Measurements from ENCODE around the gene CCDC175. TPM values are rescaled to one million over a fixed set of nuclear protein-coding genes. Genes with fewer than 3 reads are reported as not detected.

CCDC175 gene
- total RNA-seq, 1 donor from 2014 or later = not detected

- Mint-ChIP-seq H3K4me1 (no peaks in the 10 kb centered on the region), H3K36me3 (ENCODE audit: low read depth) (no peaks in the 10 kb centered on the region), H3K27ac (no peak overlapping the region), H3K9me3 (peaks cover 2% of the 10 kb centered on the region), H3K27me3 (peaks cover 14% of the 10 kb centered on the region), H3K4me3 (no peak overlapping the region)
- ChIA-PET POLR2A (no interaction called here), CTCF (no interaction called here)
- TF ChIP-seq CTCF (IDR thresholded peaks at IDR 0.05) = no peak
- no peak for DNase-seq
- intact Hi-C loops (cut with micrococcal nuclease) = no loop called here
- ATAC-seq (ENCODE audit: low read depth) = no peak
Measured at GRCh38 chr14:59595071-59595470, 18.5 kb upstream of the CCDC175 start.

- Mint-ChIP-seq H3K4me1 (no peaks in the 10 kb centered on the region), H3K27me3 (peaks cover 4% of the 10 kb centered on the region), H3K36me3 (ENCODE audit: low read depth) (no peaks in the 10 kb centered on the region), H3K27ac (no peak overlapping the region), H3K4me3 (no peak overlapping the region), H3K9me3 (peaks cover 2% of the 10 kb centered on the region)
- ChIA-PET CTCF (interaction anchor here (1.5 kb wide), 1 partner anchor 15 kb away, joined by 5 read pairs; the partner anchor contains the start of gene CCDC175), POLR2A (no interaction called here)
- intact Hi-C loops (cut with micrococcal nuclease) = no loop called here
- ATAC-seq (ENCODE audit: low read depth) = no peak
- no peak for DNase-seq
- TF ChIP-seq CTCF (IDR thresholded peaks at IDR 0.05) = no peak
Measured at GRCh38 chr14:59591641-59592370, 15.2 kb upstream of the CCDC175 start.

- H3K36me3 Mint-ChIP-seq (ENCODE audit: low read depth) = no peaks in the 10 kb centered on the region
- CTCF ChIA-PET = no interaction called here
- no peak for TF ChIP-seq CTCF (IDR thresholded peaks at IDR 0.05)
- H3K4me1 Mint-ChIP-seq = peaks cover 11% of the 10 kb centered on the region
- peaks cover 2% of the 10 kb centered on the region for H3K9me3 Mint-ChIP-seq
- H3K27ac Mint-ChIP-seq = no peak overlapping the region
- intact Hi-C loops (cut with micrococcal nuclease) = no loop called here
- ATAC-seq (ENCODE audit: low read depth) (no peak), DNase-seq (no peak)
- H3K4me3 Mint-ChIP-seq = no peak overlapping the region
- H3K27me3 Mint-ChIP-seq = no peaks in the 10 kb centered on the region
- POLR2A ChIA-PET = no interaction called here
Measured at GRCh38 chr14:59588101-59588500, 11.5 kb upstream of the CCDC175 start.

GRCh38 chr14:59585891-59586554 lies 9.4 kb upstream of the CCDC175 start:
- TF ChIP-seq CTCF (IDR thresholded peaks at IDR 0.05) = no peak
- intact Hi-C loops (cut with micrococcal nuclease) = no loop called here
- POLR2A ChIA-PET = no interaction called here

GRCh38 chr14:59583755-59584154 lies 7.1 kb upstream of the CCDC175 start:
- Mint-ChIP-seq H3K4me3 (no peak overlapping the region), H3K4me1 (peaks cover 15% of the 10 kb centered on the region), H3K27me3 (peaks cover 6% of the 10 kb centered on the region), H3K27ac (no peak overlapping the region), H3K9me3 (no peaks in the 10 kb centered on the region), H3K36me3 (ENCODE audit: low read depth) (no peaks in the 10 kb centered on the region)
- TF ChIP-seq CTCF (IDR thresholded peaks at IDR 0.05) = no peak
- intact Hi-C loops (cut with micrococcal nuclease) = no loop called here
- ChIA-PET POLR2A (no interaction called here), CTCF (no interaction called here)
- ATAC-seq (ENCODE audit: low read depth) (no peak), DNase-seq (no peak)

More at GRCh38 chr14:59585891-59586554, 9.4 kb upstream of the CCDC175 start:
- ATAC-seq (ENCODE audit: low read depth) (no peak), DNase-seq (no peak)
- Mint-ChIP-seq H3K36me3 (ENCODE audit: low read depth) (no peaks in the 10 kb centered on the region), H3K9me3 (no peaks in the 10 kb centered on the region), H3K4me1 (peaks cover 15% of the 10 kb centered on the region), H3K27me3 (peaks cover 3% of the 10 kb centered on the region), H3K4me3 (peak overlapping the region; percentile 77), H3K27ac (no peak overlapping the region)
- CTCF ChIA-PET = interaction anchor here (1.8 kb wide), 1 partner anchor 9 kb away, joined by 7 read pairs; the partner anchor contains the start of gene CCDC175

Measured in activated B cell treated with CpG ODN at 0.5 μM for 24 hours (primary cell).